K562 (cell line): Measurements from ENCODE around the gene RAB6A. TPM values are rescaled to one million over a fixed set of nuclear protein-coding genes. Genes with fewer than 3 reads are reported as not detected.
A peak's percentile ranks its signal among the peaks of the same experiment; 100 is the strongest.

Experiments used
- CEBPZ ChIP-seq: fragments of 150-350 bp; IDR thresholded peaks from 2 replicates; pipeline ENCODE4 v1.6.1; 2014; ENCODE audit warnings: low read depth, mild to moderate bottlenecking, low read length, borderline replicate concordance
- E2F6 ChIP-seq, 2 experiments: IDR thresholded peaks; 2 replicates each; pipeline ENCODE4 v1.6.1; 2011; ENCODE audit warnings: borderline replicate concordance in 1 of 2, control low read depth in 1 of 2, low read depth in 1 of 2, low read length in 1 of 2, mild to moderate bottlenecking in 1 of 2, mixed read lengths in 1 of 2, moderate library complexity in 1 of 2; ENCODE audit not compliant: insufficient read depth in 1 of 2, insufficient read length in 1 of 2, poor library complexity in 1 of 2, severe bottlenecking in 1 of 2; ENCODE audit errors: extremely low read depth in 1 of 2
- ESRRB ChIP-seq: fragments of 250-450 bp; sonication (Bioruptor Pico); IDR thresholded peaks from 2 replicates; pipeline ENCODE4 v1.5.0; 2020; ENCODE audit warnings: mild to moderate bottlenecking, moderate library complexity, borderline replicate concordance
- GATA2 ChIP-seq: sonication (generic); formaldehyde crosslinking; IDR thresholded peaks from 2 replicates; pipeline ENCODE4 v1.4.0; 2020; ENCODE audit warnings: mild to moderate bottlenecking, missing genetic modification reagents
- HNRNPUL1 ChIP-seq: fragments of 200-400 bp; formaldehyde crosslinking; IDR thresholded peaks from 2 replicates; pipeline ENCODE4 v1.6.1; 2017; ENCODE audit warnings: low read length
- RBM25 ChIP-seq: fragments of 200-400 bp; formaldehyde crosslinking; IDR thresholded peaks from 2 replicates; pipeline ENCODE4 v1.6.1; 2018; ENCODE audit warnings: low read length, low read depth, moderate library complexity; ENCODE audit not compliant: severe bottlenecking
- RBM34 ChIP-seq: fragments of 200-400 bp; formaldehyde crosslinking; IDR thresholded peaks from 2 replicates; pipeline ENCODE4 v1.6.1; 2018; ENCODE audit warnings: low read length, borderline replicate concordance; ENCODE audit not compliant: insufficient read depth
- RBM39 ChIP-seq: fragments of 200-400 bp; formaldehyde crosslinking; optimal IDR thresholded peaks from 2 replicates; pipeline ENCODE3; 2018; ENCODE audit warnings: low read depth, low read length
- RNF2 ChIP-seq: sonication (generic); IDR thresholded peaks from 2 replicates; pipeline ENCODE4 v1.6.1; 2016
- TFAM ChIP-seq: fragments of 250-450 bp; sonication (Bioruptor Pico); conservative IDR thresholded peaks from 2 replicates; pipeline ENCODE4 v1.5.0; 2021; ENCODE audit warnings: mild to moderate bottlenecking, moderate library complexity
- ZFP30 ChIP-seq: fragments of 250-450 bp; sonication (Bioruptor Pico); IDR thresholded peaks from 2 replicates; pipeline ENCODE4 v1.8.0; 2022; ENCODE audit warnings: moderate library complexity, mild to moderate bottlenecking, inconsistent platforms, borderline replicate concordance
- ZNF12 ChIP-seq: sonication (generic); formaldehyde crosslinking; IDR thresholded peaks from 2 replicates; pipeline ENCODE4 v1.4.0; 2020; ENCODE audit warnings: mild to moderate bottlenecking, missing genetic modification reagents
- ZNF318 ChIP-seq, 2 experiments: fragments of 450-650 bp; IDR thresholded peaks; 2 replicates each; pipeline ENCODE4 v1.6.1; 2016; ENCODE audit warnings: mild to moderate bottlenecking in 2 of 2, borderline replicate concordance in 1 of 2, low read depth in 1 of 2, moderate library complexity in 1 of 2
- polyA plus RNA-seq, 8 experiments: library from polyadenylated mRNA; depleted of rRNA in 4 of 8; stranded (reverse) in 5 of 8; unstranded in 3 of 8; fragments of >200 nt; fragmentation: Nextera tagmentation in 2 of 8; fragmentation: Illumina TruSeq in 1 of 8; extraction: Ambion mirVana in 2 of 8; extraction: Trizol in 1 of 8; gene quantifications; 2 replicates each; pipeline versions ENCODE4 v1.2.1 to v1.2.3, GENCODE V29; 2011 to 2014; ENCODE audit warnings: inconsistent platforms in 1 of 8, missing spikeins in 1 of 8
- total RNA-seq, 7 experiments: library from RNA; depleted of rRNA in 6 of 7; stranded (reverse); fragments of >200 nt in 6 of 7; fragmentation: Illumina TruSeq in 2 of 7; extraction: Trizol in 2 of 7; gene quantifications; 2 replicates each; pipeline versions ENCODE4 v1.2.1 to v1.2.3, GENCODE V29; 2011 to 2021; ENCODE audit warnings: low replicate concordance in 1 of 7

RAB6A gene
- total and polyA plus RNA-seq, 9 of the 15 experiments (the other 6 are each of a cell fraction or from before 2014, with no cell fraction given), result 14.0 to 95.3 (median 45.4) TPM

- peak; percentile 67 to 82 for TF ChIP-seq E2F6 (IDR thresholded peaks at IDR 0.05; ENCODE audit: borderline replicate concordance in 1 of 2, extremely low read depth in 1 of 2, insufficient read depth in 1 of 2, insufficient read length in 1 of 2, low read depth in 1 of 2, low read length in 1 of 2, poor library complexity in 1 of 2, severe bottlenecking in 1 of 2)
- peak; percentile 69 for TF ChIP-seq RNF2
- no peak for TF ChIP-seq RBM25
- TF ChIP-seq ESRRB, result no peak
- TF ChIP-seq GATA2, result no peak
- no peak for TF ChIP-seq CEBPZ
- peak in 1 of 2 experiments; percentile 69; a peak in 1 of 4 replicates for TF ChIP-seq ZNF318 (IDR thresholded peaks at IDR 0.05; ENCODE audit: borderline replicate concordance in 1 of 2, low read depth in 1 of 2)
- TF ChIP-seq RBM34, result no peak
- TF ChIP-seq ZFP30 (CRISPR knock-in tag), result no peak
- no peak for TF ChIP-seq TFAM (CRISPR knock-in tag)
- no peak for TF ChIP-seq RBM39
- TF ChIP-seq ZNF12 (CRISPR knock-in tag), result no peak
- no peak for TF ChIP-seq HNRNPUL1
Observed at GRCh38 chr11:73787643-73788558, 27.0 kb upstream of the RAB6A start, which contains the start of gene MRPL48 (continued).
